ENCODE measurements around the gene PROSER3. TPM values are rescaled to one million over a fixed set of nuclear protein-coding genes. Genes with fewer than 3 reads are reported as not detected.

PROSER3 gene
- total and polyA plus RNA-seq, 2 experiments from 2014 or later, result 21.8 to 28.0 TPM

DNA sequence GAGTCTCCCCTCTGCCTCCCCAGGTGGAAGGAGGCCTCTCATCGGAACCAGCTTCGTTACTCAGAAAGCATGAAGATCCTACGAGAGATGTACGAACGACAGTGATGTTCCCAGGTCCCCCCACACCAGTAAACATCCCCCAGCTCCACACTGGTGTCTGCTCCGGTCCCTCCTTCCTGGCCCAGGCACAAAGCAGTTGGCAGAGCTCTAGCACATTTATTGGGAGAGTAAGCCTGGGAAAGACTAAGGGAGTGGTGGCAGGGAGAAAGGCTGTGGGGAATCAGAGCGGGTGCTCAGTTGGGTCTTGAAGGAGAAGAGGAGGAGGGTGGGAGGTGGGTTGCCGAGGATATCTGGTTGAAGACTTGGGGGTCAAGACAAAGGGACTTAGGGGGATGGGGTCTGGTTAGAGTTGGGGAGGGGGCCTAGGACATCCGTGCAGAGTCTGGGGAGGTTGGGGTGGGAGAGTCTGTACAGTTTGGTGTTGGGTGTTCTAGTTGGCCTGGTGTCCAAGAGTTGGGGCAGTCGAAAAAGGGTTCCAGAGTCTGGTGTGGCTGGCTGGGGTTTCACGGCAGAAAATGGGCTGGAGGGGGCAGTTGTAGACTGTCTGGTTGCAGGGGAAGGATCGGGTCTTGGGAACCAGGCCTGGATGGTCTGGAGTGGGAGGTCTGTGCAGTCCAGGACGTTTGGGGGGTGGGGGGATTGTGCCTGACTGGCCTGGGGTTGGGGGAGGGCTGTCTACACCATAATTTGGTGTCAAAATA lies 3.4 kb upstream of the PROSER3 start:
- H3K27ac ChIP-seq (ENCODE audit: low read depth), result no peak overlapping the region
- H3K4me1 ChIP-seq (ENCODE audit: insufficient read depth), result peaks cover 4% of the 10 kb centered on the region
- H3K36me3 ChIP-seq (ENCODE audit: insufficient read depth), result no peaks in the 10 kb centered on the region
- TF ChIP-seq ZNF331 (CRISPR knock-in tag; IDR thresholded peaks at IDR 0.05; ENCODE audit: low read depth), result no peak
- TF ChIP-seq, protein P1, sequence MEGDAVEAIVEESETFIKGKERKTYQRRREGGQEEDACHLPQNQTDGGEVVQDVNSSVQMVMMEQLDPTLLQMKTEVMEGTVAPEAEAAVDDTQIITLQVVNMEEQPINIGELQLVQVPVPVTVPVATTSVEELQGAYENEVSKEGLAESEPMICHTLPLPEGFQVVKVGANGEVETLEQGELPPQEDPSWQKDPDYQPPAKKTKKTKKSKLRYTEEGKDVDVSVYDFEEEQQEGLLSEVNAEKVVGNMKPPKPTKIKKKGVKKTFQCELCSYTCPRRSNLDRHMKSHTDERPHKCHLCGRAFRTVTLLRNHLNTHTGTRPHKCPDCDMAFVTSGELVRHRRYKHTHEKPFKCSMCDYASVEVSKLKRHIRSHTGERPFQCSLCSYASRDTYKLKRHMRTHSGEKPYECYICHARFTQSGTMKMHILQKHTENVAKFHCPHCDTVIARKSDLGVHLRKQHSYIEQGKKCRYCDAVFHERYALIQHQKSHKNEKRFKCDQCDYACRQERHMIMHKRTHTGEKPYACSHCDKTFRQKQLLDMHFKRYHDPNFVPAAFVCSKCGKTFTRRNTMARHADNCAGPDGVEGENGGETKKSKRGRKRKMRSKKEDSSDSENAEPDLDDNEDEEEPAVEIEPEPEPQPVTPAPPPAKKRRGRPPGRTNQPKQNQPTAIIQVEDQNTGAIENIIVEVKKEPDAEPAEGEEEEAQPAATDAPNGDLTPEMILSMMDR (conservative IDR thresholded peaks at IDR 0.05; ENCODE audit: low read depth in 2 of 2), result 0 out of 4 replicates have a peak, but pooled peaks of 1 of the 2 experiments have one; percentile 11
- TF ChIP-seq EZH2phosphoT487 (IDR thresholded peaks at IDR 0.05; ENCODE audit: unreplicated experiment), result no peak
- no peak for TF ChIP-seq ZNF114 (CRISPR knock-in tag; IDR thresholded peaks at IDR 0.05)
- peaks cover 14% of the 10 kb centered on the region for H3K4me1 Mint-ChIP-seq
- H3K4me3 ChIP-seq, result 0 out of 2 replicates have a peak overlapping the region, but pooled peaks have one; percentile 94
- peaks cover 9% of the 10 kb centered on the region for H3K79me2 ChIP-seq (replicated peaks; ENCODE audit: insufficient read depth)
- H3K9me2 ChIP-seq (ENCODE audit: insufficient read depth), result no peaks in the 10 kb centered on the region
- peaks cover 38% of the 10 kb centered on the region for H3K27me3 Mint-ChIP-seq (ENCODE audit: insufficient read depth, low read depth, poor library complexity)
- H3F3A ChIP-seq (replicated peaks; ENCODE audit: low read depth), result 0 out of 2 replicates have a peak, but pooled peaks cover 6% of the 10 kb centered on the region
- H3K27me3 ChIP-seq (ENCODE audit: insufficient read depth), result peaks cover 28% of the 10 kb centered on the region
- peak overlapping the region; percentile 69 for H3K4me3 Mint-ChIP-seq
- ATAC-seq (no peak), DNase-seq (ENCODE audit: low spot score) (no peak)
- H4K20me1 ChIP-seq (replicated peaks; ENCODE audit: insufficient read depth), result no peaks in the 10 kb centered on the region; the same call in 1 of the 2 replicates
- no peak overlapping the region for H2AFZ ChIP-seq
- H3K36me3 Mint-ChIP-seq (ENCODE audit: low read depth), result peaks cover 4% of the 10 kb centered on the region; the same call in 2 of the 3 replicates
- H3K27ac Mint-ChIP-seq, result no peak overlapping the region
- no peaks in the 10 kb centered on the region; the same call in 2 of the 3 replicates for H3K9me3 Mint-ChIP-seq
- H3K4me2 ChIP-seq, result peak overlapping the region; percentile 93; the same call in 1 of the 2 replicates

DNA sequence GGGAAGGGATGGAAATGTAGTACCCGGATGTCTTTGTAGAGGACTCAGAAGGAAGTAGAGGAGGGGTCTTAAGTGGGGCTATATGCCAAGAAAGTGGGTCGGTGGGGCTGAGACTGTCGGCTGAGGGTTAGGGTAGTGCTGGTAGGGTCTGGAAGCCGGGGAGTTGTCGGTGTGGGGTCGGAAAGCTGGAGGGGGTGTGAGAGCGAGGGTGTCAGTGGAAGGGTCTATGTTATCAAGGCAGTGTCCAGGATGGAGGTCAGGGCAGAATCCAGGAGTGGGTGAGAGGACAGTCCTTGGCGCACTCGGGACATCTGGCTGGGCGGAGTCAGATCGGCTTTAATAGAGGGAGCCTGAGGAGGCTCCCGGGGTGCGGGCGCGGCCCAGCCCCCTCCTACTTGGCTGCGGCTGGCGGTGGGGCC lies 2.8 kb upstream of the PROSER3 start:
- Mint-ChIP-seq H3K4me3 (peak overlapping the region; percentile 69), H3K27ac (no peak overlapping the region), H3K36me3 (ENCODE audit: low read depth) (peaks cover 10% of the 10 kb centered on the region; the same call in 2 of the 3 replicates), H3K9me3 (no peaks in the 10 kb centered on the region; the same call in 2 of the 3 replicates), H3K27me3 (ENCODE audit: insufficient read depth, low read depth, poor library complexity) (peaks cover 38% of the 10 kb centered on the region), H3K4me1 (peaks cover 15% of the 10 kb centered on the region)
- ATAC-seq, result peak; percentile 2; the same call in 2 of the 3 replicates
- 0 out of 2 replicates have a peak, but pooled peaks cover 6% of the 10 kb centered on the region for H3F3A ChIP-seq (replicated peaks; ENCODE audit: low read depth)
- no peak overlapping the region for H3K27ac ChIP-seq (ENCODE audit: low read depth)
- H3K36me3 ChIP-seq (ENCODE audit: insufficient read depth), result 0 out of 2 replicates have a peak, but pooled peaks cover under 1% of the 10 kb centered on the region
- peaks cover 13% of the 10 kb centered on the region for H3K79me2 ChIP-seq (replicated peaks; ENCODE audit: insufficient read depth)
- peak overlapping the region; percentile 94 for H3K4me3 ChIP-seq
- no peak for TF ChIP-seq EZH2phosphoT487 (IDR thresholded peaks at IDR 0.05; ENCODE audit: unreplicated experiment)
- no peak for TF ChIP-seq POLR2AphosphoS5 (IDR thresholded peaks at IDR 0.05; ENCODE audit: low read depth)
- no peak for TF ChIP-seq JUNB (IDR thresholded peaks at IDR 0.05; ENCODE audit: unreplicated experiment)
- no peak for TF ChIP-seq ETS1 (IDR thresholded peaks at IDR 0.05)
- H3K27me3 ChIP-seq (ENCODE audit: insufficient read depth), result peaks cover 28% of the 10 kb centered on the region
- peak overlapping the region; percentile 90 for H2AFZ ChIP-seq
- no peaks in the 10 kb centered on the region for H3K9me2 ChIP-seq (ENCODE audit: insufficient read depth)
- H3K4me2 ChIP-seq, result peak overlapping the region; percentile 93
- H4K20me1 ChIP-seq (replicated peaks; ENCODE audit: insufficient read depth), result no peaks in the 10 kb centered on the region; the same call in 1 of the 2 replicates
- peak; percentile 21 for DNase-seq (ENCODE audit: low spot score)
- peaks cover 4% of the 10 kb centered on the region for H3K4me1 ChIP-seq (ENCODE audit: insufficient read depth)

All from GM23338 (cell line).